Omental fat pad (tissue), 4 donors: ENCODE results near the gene C1QB. TPM values are rescaled to one million over a fixed set of nuclear protein-coding genes. Genes with fewer than 3 reads are reported as not detected.

Experiments
- ATAC-seq: fragments of 150-250 bp; one replicate; pipeline ENCODE4 v1.9.1; 2016; ENCODE audit warnings: mild to moderate bottlenecking, moderate library complexity; ENCODE audit not compliant: low FRiP score
- DNase-seq: peaks from one replicate; pipeline ENCODE4 v3.0.0-alpha.2; 2019; ENCODE audit warnings: low spot score
- CTCF ChIP-seq, 3 donors: fragments of 450-650 bp; IDR thresholded peaks; one replicate each; pipeline ENCODE4 v1.5.1; 2016 to 2017; ENCODE audit warnings: antibody characterized with exemption in 3 of 3, mild to moderate bottlenecking in 3 of 3, moderate library complexity in 2 of 3
- total RNA-seq, 4 donors: library from RNA; depleted of rRNA; stranded (reverse); fragments of >200 nt; gene quantifications; one replicate each; pipeline ENCODE4 v1.1.0, GENCODE V29; 2016

C1QB gene
- total RNA-seq, 4 donors from 2014 or later = 692 to 1,052 (median 953) TPM

- ATAC-seq = no peak
- no peak for DNase-seq
- TF ChIP-seq CTCF (IDR thresholded peaks at IDR 0.05) = no peak
Observed at GRCh38 chr1:22638476-22639234, 14.4 kb upstream of the C1QB start.

- no peak for TF ChIP-seq CTCF (IDR thresholded peaks at IDR 0.05)
- no peak for DNase-seq
- ATAC-seq = no peak
Observed at GRCh38 chr1:22639286-22639685, 13.8 kb upstream of the C1QB start.

- TF ChIP-seq CTCF (IDR thresholded peaks at IDR 0.05) = no peak
- no peak for ATAC-seq
Observed at GRCh38 chr1:22641247-22641646, 11.8 kb upstream of the C1QB start.

GRCh38 chr1:22641906-22642636, 11.0 kb upstream of the C1QB start:
- ATAC-seq = peak; percentile 55
- TF ChIP-seq CTCF (IDR thresholded peaks at IDR 0.05) = peak in 1 of 3 donors; percentile 81

More at GRCh38 chr1:22641247-22641646, 11.8 kb upstream of the C1QB start:
- DNase-seq = no peak

GRCh38 chr1:22643381-22643780, 9.7 kb upstream of the C1QB start, which contains the start of gene C1QC:
Gene C1QC (plus strand): TSS chr1:22643633. CDS start chr1:22644024, 391 bp downstream.
- DNase-seq (no peak), ATAC-seq (no peak)
- TF ChIP-seq CTCF (IDR thresholded peaks at IDR 0.05) = no peak

More at GRCh38 chr1:22641906-22642636, 11.0 kb upstream of the C1QB start:
- DNase-seq = peak; percentile 65

GRCh38 chr1:22643928-22644327, 9.1 kb upstream of the C1QB start:
- TF ChIP-seq CTCF (IDR thresholded peaks at IDR 0.05) = no peak
- DNase-seq = no peak
- no peak for ATAC-seq
